ENCODE measurements around the gene ZBTB20.

Gene ZBTB20

GRCh38 chr3:114953800-114954199 lies 193.3 kb downstream of the ZBTB20 start:
- H3K4me3 ChIP-seq (ENCODE audit: control insufficient read depth, low read depth, low read length), result no peak overlapping the region
- DNase-seq (ENCODE audit: low read depth), result no peak
- no peak for TF ChIP-seq CTCF (IDR thresholded peaks at IDR 0.05; ENCODE audit: control insufficient read depth, insufficient read depth, low read depth, low read length, missing control alignments)

GRCh38 chr3:114953215-114953799 lies 193.8 kb downstream of the ZBTB20 start:
- H3K4me3 ChIP-seq (ENCODE audit: control insufficient read depth, low read depth, low read length), result no peak overlapping the region
- TF ChIP-seq CTCF (IDR thresholded peaks at IDR 0.05; ENCODE audit: control insufficient read depth, insufficient read depth, low read depth, low read length, missing control alignments), result no peak
- DNase-seq (ENCODE audit: low read depth), result no peak

- DNase-seq (ENCODE audit: low read depth), result no peak
- H3K4me3 ChIP-seq (ENCODE audit: control insufficient read depth, low read depth, low read length), result no peak overlapping the region
- TF ChIP-seq CTCF (IDR thresholded peaks at IDR 0.05; ENCODE audit: control insufficient read depth, insufficient read depth, low read depth, low read length, missing control alignments), result no peak
Measured at GRCh38 chr3:114942773-114943172, 204.3 kb downstream of the ZBTB20 start.

GRCh38 chr3:114941626-114942309 lies 205.3 kb downstream of the ZBTB20 start:
- TF ChIP-seq CTCF (IDR thresholded peaks at IDR 0.05; ENCODE audit: control insufficient read depth, insufficient read depth, low read depth, low read length, missing control alignments), result no peak
- no peak for DNase-seq (ENCODE audit: low read depth)
- no peak overlapping the region for H3K4me3 ChIP-seq (ENCODE audit: control insufficient read depth, low read depth, low read length)

- DNase-seq (ENCODE audit: low read depth), result no peak
- TF ChIP-seq CTCF (IDR thresholded peaks at IDR 0.05; ENCODE audit: control insufficient read depth, insufficient read depth, low read depth, low read length, missing control alignments), result no peak
- no peak overlapping the region for H3K4me3 ChIP-seq (ENCODE audit: control insufficient read depth, low read depth, low read length)
Measured at GRCh38 chr3:114939920-114940319, 207.2 kb downstream of the ZBTB20 start.

- no peak for DNase-seq (ENCODE audit: low read depth)
- no peak for TF ChIP-seq CTCF (IDR thresholded peaks at IDR 0.05; ENCODE audit: control insufficient read depth, insufficient read depth, low read depth, low read length, missing control alignments)
- H3K4me3 ChIP-seq (ENCODE audit: control insufficient read depth, low read depth, low read length), result no peak overlapping the region
Measured at GRCh38 chr3:114933407-114933806, 213.7 kb downstream of the ZBTB20 start.
